IgD-negative memory B cell (primary cell): ENCODE data around the gene OR2M3. TPM values are rescaled to one million over a fixed set of nuclear protein-coding genes. Genes with fewer than 3 reads are reported as not detected.
A peak's percentile ranks its signal among the peaks of the same experiment; 100 is the strongest.

ENCODE experiments used
- H3K27ac Mint-ChIP-seq, 3 donors: one replicate each; pipeline ENCODE4 v1.8.0; 2020 to 2022; ENCODE audit warnings: mild to moderate bottlenecking in 3 of 3, mixed read lengths in 3 of 3, moderate library complexity in 1 of 3
- H3K27me3 Mint-ChIP-seq: one replicate; pipeline ENCODE4 v1.8.0; 2021; ENCODE audit warnings: mixed read lengths
- H3K36me3 Mint-ChIP-seq: one replicate; pipeline ENCODE4 v1.8.0; 2020; ENCODE audit warnings: mild to moderate bottlenecking, mixed read lengths
- H3K4me1 Mint-ChIP-seq, 3 donors: one replicate each; pipeline ENCODE4 v1.8.0; 2020 to 2022; ENCODE audit warnings: mixed read lengths in 3 of 3, mild to moderate bottlenecking in 1 of 3
- H3K4me3 Mint-ChIP-seq, 4 donors: one replicate each; pipeline ENCODE4 v1.8.0; 2020 to 2022; ENCODE audit warnings: mild to moderate bottlenecking in 4 of 4, mixed read lengths in 4 of 4, moderate library complexity in 3 of 4
- H3K9me3 Mint-ChIP-seq, 3 donors: one replicate each; pipeline ENCODE4 v1.8.0; 2020 to 2021; ENCODE audit warnings: mixed read lengths in 3 of 3, mild to moderate bottlenecking in 1 of 3
- polyA plus RNA-seq: library from polyadenylated mRNA; unstranded; fragments of 300-500 nt; fragmentation: Illumina TruSeq; gene quantifications from one replicate; pipeline ENCODE4 v1.2.3, GENCODE V29; 2021

OR2M3 gene
- polyA plus RNA-seq: not detected

- Mint-ChIP-seq H3K36me3 (peaks cover 3% of the 10 kb centered on the region), H3K27me3 (no peaks in the 10 kb centered on the region), H3K4me3 (no peak within 1 kb of the TSS), H3K27ac (no peak within 1 kb of the TSS), H3K4me1 (no peaks in the 10 kb centered on the region), H3K9me3 (peaks cover 7 to 22% (median 10%) of the 10 kb centered on the region in 3 donors)
Observed at GRCh38 chr1:248196965-248197364, at the start of gene OR2M3. TSS of gene OR2M3 (plus strand) at chr1:248197265. CDS start at chr1:248203068, 5,803 bp downstream.

GRCh38 chr1:248152056-248152827 lies 44.8 kb upstream of the OR2M3 start:
- H3K4me1 Mint-ChIP-seq: peaks cover 6 to 9% (median 7%) of the 10 kb centered on the region in 3 donors
- no peak overlapping the region for H3K4me3 Mint-ChIP-seq
- H3K27ac Mint-ChIP-seq: peak overlapping the region in 1 of 3 donors; percentile 11
- peaks cover 0 to 11% (median 0%) of the 10 kb centered on the region in 3 donors for H3K9me3 Mint-ChIP-seq
- peaks cover 2% of the 10 kb centered on the region for H3K36me3 Mint-ChIP-seq
- no peaks in the 10 kb centered on the region for H3K27me3 Mint-ChIP-seq

GRCh38 chr1:248155927-248156326 lies 41.1 kb upstream of the OR2M3 start:
- Mint-ChIP-seq H3K36me3 (peaks cover 2% of the 10 kb centered on the region), H3K4me1 (peaks cover 0 to 1% (median 0%) of the 10 kb centered on the region in 3 donors), H3K4me3 (no peak overlapping the region), H3K9me3 (peaks cover 0 to 3% (median 2%) of the 10 kb centered on the region in 3 donors), H3K27ac (no peak overlapping the region), H3K27me3 (no peaks in the 10 kb centered on the region)

GRCh38 chr1:248158758-248159157 lies 38.3 kb upstream of the OR2M3 start:
- Mint-ChIP-seq H3K4me1 (no peaks in the 10 kb centered on the region), H3K27ac (no peak overlapping the region), H3K4me3 (no peak overlapping the region), H3K27me3 (no peaks in the 10 kb centered on the region), H3K36me3 (no peaks in the 10 kb centered on the region), H3K9me3 (peaks cover 0 to 3% (median 2%) of the 10 kb centered on the region in 3 donors)

GRCh38 chr1:248164031-248164430 lies 33.0 kb upstream of the OR2M3 start:
- H3K36me3 Mint-ChIP-seq: no peaks in the 10 kb centered on the region
- H3K9me3 Mint-ChIP-seq: no peaks in the 10 kb centered on the region
- no peaks in the 10 kb centered on the region for H3K4me1 Mint-ChIP-seq
- H3K4me3 Mint-ChIP-seq: no peak overlapping the region
- no peak overlapping the region for H3K27ac Mint-ChIP-seq
- no peaks in the 10 kb centered on the region for H3K27me3 Mint-ChIP-seq

- no peaks in the 10 kb centered on the region for H3K9me3 Mint-ChIP-seq
- no peaks in the 10 kb centered on the region for H3K36me3 Mint-ChIP-seq
- no peaks in the 10 kb centered on the region for H3K4me1 Mint-ChIP-seq
- no peak overlapping the region for H3K4me3 Mint-ChIP-seq
- no peak overlapping the region for H3K27ac Mint-ChIP-seq
- H3K27me3 Mint-ChIP-seq: no peaks in the 10 kb centered on the region
Observed at GRCh38 chr1:248165186-248165585, 31.9 kb upstream of the OR2M3 start.

- no peaks in the 10 kb centered on the region for H3K4me1 Mint-ChIP-seq
Observed at GRCh38 chr1:248174521-248174920, 22.5 kb upstream of the OR2M3 start, which contains the start of gene OR2M2. TSS of gene OR2M2 (plus strand) at chr1:248174821. CDS start at chr1:248179986, 5,165 bp downstream.

GRCh38 chr1:248183996-248184395 lies 13.1 kb upstream of the OR2M3 start:
- H3K27ac Mint-ChIP-seq: no peak overlapping the region
- H3K4me3 Mint-ChIP-seq: no peak overlapping the region
- peaks cover 0 to 1% (median 0%) of the 10 kb centered on the region in 3 donors for H3K4me1 Mint-ChIP-seq
- H3K27me3 Mint-ChIP-seq: peaks cover 1% of the 10 kb centered on the region
- H3K36me3 Mint-ChIP-seq: peaks cover 4% of the 10 kb centered on the region
- peaks cover 5 to 12% (median 12%) of the 10 kb centered on the region in 3 donors for H3K9me3 Mint-ChIP-seq

More at GRCh38 chr1:248174521-248174920, 22.5 kb upstream of the OR2M3 start, which contains the start of gene OR2M2:
- Mint-ChIP-seq H3K27me3 (no peaks in the 10 kb centered on the region), H3K27ac (no peak within 1 kb of the TSS), H3K36me3 (no peaks in the 10 kb centered on the region), H3K9me3 (no peaks in the 10 kb centered on the region), H3K4me3 (no peak within 1 kb of the TSS)

- Mint-ChIP-seq H3K9me3 (peaks cover under 1 to 13% (median 12%) of the 10 kb centered on the region in 3 donors), H3K27ac (no peak overlapping the region), H3K27me3 (peaks cover under 1% of the 10 kb centered on the region), H3K4me3 (no peak overlapping the region), H3K36me3 (no peaks in the 10 kb centered on the region), H3K4me1 (peaks cover 0 to 1% (median 0%) of the 10 kb centered on the region in 3 donors)
Observed at GRCh38 chr1:248187363-248187762, 9.7 kb upstream of the OR2M3 start.

- Mint-ChIP-seq H3K4me1 (peaks cover 0 to 1% (median 0%) of the 10 kb centered on the region in 3 donors), H3K9me3 (peaks cover 4 to 20% (median 7%) of the 10 kb centered on the region in 3 donors), H3K4me3 (no peak overlapping the region), H3K27ac (no peak overlapping the region), H3K36me3 (peaks cover 3% of the 10 kb centered on the region), H3K27me3 (no peaks in the 10 kb centered on the region)
Observed at GRCh38 chr1:248189026-248189425, 8.0 kb upstream of the OR2M3 start.

- H3K4me1 Mint-ChIP-seq: no peaks in the 10 kb centered on the region
- no peak overlapping the region for H3K27ac Mint-ChIP-seq
- peaks cover 3% of the 10 kb centered on the region for H3K36me3 Mint-ChIP-seq
- no peak overlapping the region for H3K4me3 Mint-ChIP-seq
- H3K9me3 Mint-ChIP-seq: peaks cover 9 to 22% (median 10%) of the 10 kb centered on the region in 3 donors
- no peaks in the 10 kb centered on the region for H3K27me3 Mint-ChIP-seq
Observed at GRCh38 chr1:248194117-248194516, 2.9 kb upstream of the OR2M3 start.

- Mint-ChIP-seq H3K27me3 (no peaks in the 10 kb centered on the region), H3K36me3 (no peaks in the 10 kb centered on the region), H3K9me3 (peaks cover 0 to 9% (median 1%) of the 10 kb centered on the region in 3 donors), H3K4me3 (no peak overlapping the region), H3K27ac (no peak overlapping the region), H3K4me1 (no peaks in the 10 kb centered on the region)
Observed at GRCh38 chr1:248215880-248216279, 18.8 kb downstream of the OR2M3 start.

GRCh38 chr1:248225537-248225936 lies 28.5 kb downstream of the OR2M3 start:
- no peak overlapping the region for H3K27ac Mint-ChIP-seq
- H3K27me3 Mint-ChIP-seq: no peaks in the 10 kb centered on the region
- no peak overlapping the region for H3K4me3 Mint-ChIP-seq
- H3K4me1 Mint-ChIP-seq: peaks cover 0 to 2% (median 0%) of the 10 kb centered on the region in 3 donors
- H3K36me3 Mint-ChIP-seq: no peaks in the 10 kb centered on the region
- peaks cover 0 to 11% (median 5%) of the 10 kb centered on the region in 3 donors for H3K9me3 Mint-ChIP-seq

- Mint-ChIP-seq H3K36me3 (no peaks in the 10 kb centered on the region), H3K27ac (no peak overlapping the region), H3K27me3 (no peaks in the 10 kb centered on the region), H3K9me3 (peaks cover 0 to 6% (median 5%) of the 10 kb centered on the region in 3 donors), H3K4me1 (peaks cover 0 to 2% (median 0%) of the 10 kb centered on the region in 3 donors), H3K4me3 (no peak overlapping the region)
Observed at GRCh38 chr1:248229360-248229908, 32.4 kb downstream of the OR2M3 start.

GRCh38 chr1:248231117-248231516 lies 34.1 kb downstream of the OR2M3 start, which contains the start of gene OR2M4:
TSS of gene OR2M4 (plus strand) at chr1:248231417. CDS start at chr1:248238929, 7,512 bp downstream.
- H3K4me1 Mint-ChIP-seq: no peaks in the 10 kb centered on the region
- H3K36me3 Mint-ChIP-seq: no peaks in the 10 kb centered on the region
- no peaks in the 10 kb centered on the region for H3K27me3 Mint-ChIP-seq
- no peak within 1 kb of the TSS for H3K4me3 Mint-ChIP-seq
- no peak within 1 kb of the TSS for H3K27ac Mint-ChIP-seq
- peaks cover 0 to 6% (median 5%) of the 10 kb centered on the region in 3 donors for H3K9me3 Mint-ChIP-seq
